HG03025 (cell line): ENCODE results near the gene SLX4IP.

Experiments
- ATAC-seq: cut with Tn5 transposase; IDR thresholded peaks from one replicate; pipeline ENCODE4 v1.9.1; 2021; ENCODE audit warnings: mild to moderate bottlenecking, moderate library complexity; ENCODE audit not compliant: unreplicated experiment, low FRiP score

Gene SLX4IP

GRCh38 chr20:10513061-10513460, 78.0 kb downstream of the SLX4IP start:
- no peak for ATAC-seq

DNA sequence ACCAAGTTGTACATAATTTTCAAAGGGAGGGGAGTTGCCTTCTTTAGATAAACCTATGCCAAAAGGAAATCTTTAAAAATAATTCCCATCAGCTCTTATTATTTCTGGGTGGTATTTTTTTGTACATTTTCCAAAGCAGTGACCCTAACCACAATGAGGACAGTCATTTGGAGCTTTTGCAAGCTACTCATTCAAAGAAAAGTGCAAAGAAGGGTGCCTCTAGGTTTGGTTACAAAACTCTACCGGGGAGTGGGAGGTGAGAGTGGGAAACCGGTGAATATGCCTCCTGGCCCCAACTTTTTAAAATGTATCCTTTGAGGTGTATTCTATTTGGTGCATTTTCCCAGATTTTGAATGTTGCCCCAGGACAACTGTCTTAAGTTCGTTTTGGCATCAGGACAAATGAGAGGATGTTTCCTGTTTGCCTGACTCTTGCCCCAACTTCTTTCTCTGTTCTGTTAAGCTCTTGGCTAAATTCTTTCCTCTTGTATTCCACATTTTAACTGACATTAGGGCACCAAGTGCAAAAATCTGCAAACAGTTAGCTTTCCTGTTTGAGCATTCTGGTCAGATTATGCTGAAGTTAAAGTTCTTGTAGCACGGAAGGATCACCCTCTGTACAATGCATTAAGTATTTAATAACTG, 78.9 kb downstream of the SLX4IP start:
- ATAC-seq = no peak

GRCh38 chr20:10516529-10516928, 81.4 kb downstream of the SLX4IP start:
- no peak for ATAC-seq

GRCh38 chr20:10519361-10520046, 84.4 kb downstream of the SLX4IP start:
- no peak for ATAC-seq

DNA sequence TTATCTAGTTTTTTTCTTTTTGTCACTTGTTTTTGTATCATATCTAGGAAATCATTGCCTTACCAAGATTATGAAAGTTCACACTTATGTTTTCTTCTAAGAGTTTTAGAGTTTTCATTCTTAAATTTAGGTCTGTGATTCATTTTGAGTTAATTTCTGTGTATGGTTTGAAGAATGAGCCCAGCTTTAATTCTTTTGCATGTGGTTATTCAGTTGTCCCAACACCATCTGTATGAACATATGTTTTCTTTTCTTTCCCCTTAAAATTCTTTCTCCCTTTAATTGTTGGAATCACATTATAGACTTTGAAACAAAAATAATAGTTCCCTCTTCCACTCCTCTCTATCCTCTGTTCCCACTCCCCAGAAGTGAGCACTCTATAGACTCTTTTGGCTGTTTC, 85.4 kb downstream of the SLX4IP start:
- ATAC-seq = no peak

DNA sequence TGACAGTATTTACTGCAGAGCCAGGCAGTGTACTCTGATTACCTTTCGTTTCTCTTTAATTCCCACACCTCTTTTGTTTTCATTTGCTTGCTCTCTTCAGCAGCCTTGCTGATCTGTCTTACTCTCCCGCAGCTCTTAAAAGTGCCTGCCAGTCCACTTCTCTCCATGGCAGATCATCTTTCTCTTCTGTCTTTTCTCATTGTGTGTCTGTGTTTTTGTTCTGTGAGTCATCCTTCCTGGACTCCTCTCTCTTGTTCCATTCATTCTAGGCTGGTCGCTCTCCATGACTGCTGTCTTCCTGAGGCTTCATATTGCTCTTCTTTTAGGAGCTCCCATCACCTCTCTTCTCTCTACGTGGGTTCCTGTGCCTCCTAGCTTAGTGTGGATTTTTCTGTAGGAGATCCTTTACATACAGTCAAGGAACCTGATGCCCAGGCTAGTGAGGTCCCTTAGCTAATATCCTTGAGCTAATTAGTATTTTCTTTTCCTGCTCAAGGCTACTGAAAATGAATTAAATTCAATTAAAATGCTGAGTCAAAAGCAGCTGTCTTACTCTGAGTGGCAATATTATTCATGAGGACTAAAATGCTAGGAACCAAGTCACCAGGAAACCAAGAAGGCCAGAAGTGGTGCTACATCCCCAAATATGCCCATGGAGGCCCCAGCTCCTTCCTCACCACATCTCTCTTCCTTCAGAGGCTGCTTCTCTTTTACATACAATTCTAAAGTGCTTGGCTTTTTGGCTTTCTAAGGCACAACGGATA, 86.1 kb downstream of the SLX4IP start:
- ATAC-seq = no peak

- no peak for ATAC-seq
These were observed 86.7 kb downstream of the SLX4IP start for GRCh38 chr20:10521836-10522235.

DNA sequence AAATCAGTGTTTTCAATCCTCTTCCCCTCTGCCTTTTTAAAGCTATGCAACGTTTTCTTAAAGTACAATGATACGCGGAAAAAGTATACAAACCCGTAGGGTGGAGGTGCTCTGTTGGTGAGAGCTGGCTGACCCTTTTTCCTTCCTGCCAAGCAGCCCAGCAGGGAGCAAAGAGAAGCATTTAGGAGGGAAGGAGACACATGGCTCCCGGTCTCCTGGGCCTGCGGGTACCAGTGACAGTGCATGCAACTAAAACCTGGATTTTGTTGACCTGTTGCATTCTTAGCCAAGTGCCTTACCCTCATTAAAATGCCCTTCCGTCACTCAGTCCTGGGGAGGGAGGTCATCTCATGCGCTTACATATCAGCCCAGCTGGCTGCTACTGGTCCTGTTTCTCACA, 87.2 kb downstream of the SLX4IP start:
- ATAC-seq = no peak

- no peak for ATAC-seq
These were observed 88.3 kb downstream of the SLX4IP start for GRCh38 chr20:10523443-10523842.

GRCh38 chr20:10524034-10524476, 89.0 kb downstream of the SLX4IP start:
- ATAC-seq = no peak

- no peak for ATAC-seq
These were observed 89.5 kb downstream of the SLX4IP start for GRCh38 chr20:10524643-10525042.

GRCh38 chr20:10527781-10528180, 92.7 kb downstream of the SLX4IP start:
- no peak for ATAC-seq

- no peak for ATAC-seq
These were observed 95.8 kb downstream of the SLX4IP start for GRCh38 chr20:10530883-10531282.

- no peak for ATAC-seq
These were observed 96.7 kb downstream of the SLX4IP start for GRCh38 chr20:10531848-10532247.

GRCh38 chr20:10532361-10532760, 97.3 kb downstream of the SLX4IP start:
- ATAC-seq = no peak

DNA sequence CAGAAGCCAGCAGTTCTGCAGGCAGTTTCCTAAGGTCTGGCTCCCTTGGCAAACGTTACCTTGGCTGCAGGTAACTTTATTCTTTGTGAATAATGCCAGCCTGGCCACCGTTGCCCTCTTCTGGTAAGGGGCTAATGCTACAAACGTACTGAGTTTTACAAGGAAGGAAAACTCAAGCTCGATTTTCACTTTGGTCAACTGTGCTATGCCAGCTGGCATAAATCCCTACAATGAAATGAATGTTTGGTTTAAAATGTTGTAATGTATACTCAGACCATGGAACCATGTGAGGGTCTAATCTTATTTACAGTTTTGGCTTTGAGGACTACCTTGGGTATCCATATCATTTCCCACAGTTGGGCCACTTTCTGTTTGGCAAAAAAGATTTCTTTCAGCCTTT, 101.4 kb downstream of the SLX4IP start:
- ATAC-seq = no peak

DNA sequence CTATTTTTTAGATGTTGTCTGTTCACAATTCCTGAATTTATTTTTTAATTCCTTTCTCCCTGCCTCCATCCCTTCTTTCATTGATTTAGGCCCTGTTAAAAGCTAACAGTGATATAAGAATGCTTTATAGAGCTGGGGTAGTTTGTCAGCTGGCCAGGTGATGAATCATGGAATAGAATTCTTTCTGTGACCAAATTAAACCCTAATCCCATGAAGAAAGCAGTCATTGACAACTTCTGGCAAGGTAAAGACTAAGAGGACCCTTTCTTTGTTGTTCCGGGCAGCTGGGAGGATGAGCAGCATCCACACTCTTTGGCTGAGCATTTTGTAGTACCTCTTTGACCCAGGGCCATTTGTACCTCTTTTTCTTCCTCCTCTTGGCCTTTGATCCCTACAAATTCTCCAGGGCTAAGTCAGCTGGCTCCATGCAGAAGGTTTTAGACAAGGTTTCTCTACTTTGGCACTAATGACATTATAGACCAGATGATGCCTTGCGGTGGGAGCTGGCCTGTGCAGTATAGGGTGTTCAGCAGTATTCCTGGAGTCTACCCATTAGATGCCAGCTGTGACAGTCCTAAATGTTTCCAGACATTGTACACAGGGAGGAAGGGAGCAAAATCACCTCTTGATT, 102.9 kb downstream of the SLX4IP start:
- no peak for ATAC-seq

DNA sequence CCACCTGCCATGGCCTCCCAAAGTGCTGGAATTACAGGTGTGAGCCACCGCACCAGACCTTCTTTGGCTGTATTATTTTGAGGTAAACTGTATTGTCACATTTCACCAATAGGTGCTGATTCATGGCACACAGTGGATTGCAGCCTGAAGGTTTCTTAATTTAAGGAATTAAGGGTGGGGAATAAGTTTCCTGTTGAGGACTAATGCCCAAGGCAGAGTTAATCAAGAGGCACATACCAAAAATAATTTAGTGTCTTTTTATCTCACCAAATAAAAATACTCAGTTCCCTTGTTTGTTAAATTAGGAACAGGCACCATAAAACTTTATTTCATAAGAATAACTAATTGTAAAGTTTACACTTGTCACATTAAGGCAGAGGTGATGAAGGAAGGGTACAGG, 103.7 kb downstream of the SLX4IP start:
- ATAC-seq = no peak

- no peak for ATAC-seq
These were observed 104.9 kb downstream of the SLX4IP start for GRCh38 chr20:10539818-10540553.
